VCaP (cell line): ENCODE measurements around the gene FSIP1.
A peak's percentile ranks its signal among the peaks of the same experiment; 100 is the strongest.

Experiments
- H3K27ac ChIP-seq: fragments of 450-650 bp; 2 replicates; pipeline ENCODE4 v1.5.1; 2017
- TF ChIP-seq, protein P1 (sequence below): fragments of 450-650 bp; conservative IDR thresholded peaks from 2 replicates; pipeline ENCODE4 v1.5.1; 2017; ENCODE audit warnings: mild to moderate bottlenecking, moderate library complexity

Gene FSIP1

DNA sequence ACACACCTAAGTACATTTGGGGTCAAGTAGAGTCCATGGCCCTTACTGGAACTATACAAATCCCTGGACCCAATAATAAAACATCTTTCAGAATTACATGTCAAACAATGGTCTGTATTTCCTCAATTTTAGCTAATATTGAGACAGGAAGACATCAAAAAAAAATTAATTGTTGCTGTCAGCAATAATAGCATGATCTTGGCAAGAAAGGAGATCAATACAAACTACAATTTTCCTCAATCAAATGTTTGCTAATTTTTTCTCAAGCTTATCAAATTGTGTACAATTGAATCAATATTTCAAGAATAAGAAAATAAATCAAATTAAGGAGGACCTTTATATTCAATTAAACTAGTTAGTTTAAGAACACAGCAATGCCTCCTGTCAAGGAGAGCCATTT lies 62.6 kb downstream of the FSIP1 start:
- TF ChIP-seq, protein P1, sequence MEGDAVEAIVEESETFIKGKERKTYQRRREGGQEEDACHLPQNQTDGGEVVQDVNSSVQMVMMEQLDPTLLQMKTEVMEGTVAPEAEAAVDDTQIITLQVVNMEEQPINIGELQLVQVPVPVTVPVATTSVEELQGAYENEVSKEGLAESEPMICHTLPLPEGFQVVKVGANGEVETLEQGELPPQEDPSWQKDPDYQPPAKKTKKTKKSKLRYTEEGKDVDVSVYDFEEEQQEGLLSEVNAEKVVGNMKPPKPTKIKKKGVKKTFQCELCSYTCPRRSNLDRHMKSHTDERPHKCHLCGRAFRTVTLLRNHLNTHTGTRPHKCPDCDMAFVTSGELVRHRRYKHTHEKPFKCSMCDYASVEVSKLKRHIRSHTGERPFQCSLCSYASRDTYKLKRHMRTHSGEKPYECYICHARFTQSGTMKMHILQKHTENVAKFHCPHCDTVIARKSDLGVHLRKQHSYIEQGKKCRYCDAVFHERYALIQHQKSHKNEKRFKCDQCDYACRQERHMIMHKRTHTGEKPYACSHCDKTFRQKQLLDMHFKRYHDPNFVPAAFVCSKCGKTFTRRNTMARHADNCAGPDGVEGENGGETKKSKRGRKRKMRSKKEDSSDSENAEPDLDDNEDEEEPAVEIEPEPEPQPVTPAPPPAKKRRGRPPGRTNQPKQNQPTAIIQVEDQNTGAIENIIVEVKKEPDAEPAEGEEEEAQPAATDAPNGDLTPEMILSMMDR = no peak
- peak overlapping the region; percentile 61 for H3K27ac ChIP-seq

DNA sequence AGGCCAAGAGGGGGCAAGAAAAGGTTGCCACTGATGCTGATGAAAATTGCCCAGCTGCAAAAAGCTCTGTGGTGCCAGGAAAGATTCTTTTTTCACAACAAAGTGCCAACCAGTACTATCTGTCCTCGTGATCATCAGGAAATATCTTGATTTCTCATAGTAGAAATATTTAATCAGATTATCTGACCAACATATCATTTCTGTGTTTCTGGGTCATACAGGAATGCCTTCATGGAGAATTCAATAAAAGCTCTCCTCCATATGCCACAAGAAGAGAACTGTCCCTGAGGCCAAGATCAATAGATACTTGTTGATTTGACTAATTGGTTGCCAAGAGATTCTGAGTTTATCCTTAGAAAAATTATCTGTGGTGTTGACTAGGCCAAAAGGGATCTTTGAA lies 63.5 kb downstream of the FSIP1 start:
- TF ChIP-seq, protein P1 = no peak
- peak overlapping the region; percentile 61 for H3K27ac ChIP-seq

DNA sequence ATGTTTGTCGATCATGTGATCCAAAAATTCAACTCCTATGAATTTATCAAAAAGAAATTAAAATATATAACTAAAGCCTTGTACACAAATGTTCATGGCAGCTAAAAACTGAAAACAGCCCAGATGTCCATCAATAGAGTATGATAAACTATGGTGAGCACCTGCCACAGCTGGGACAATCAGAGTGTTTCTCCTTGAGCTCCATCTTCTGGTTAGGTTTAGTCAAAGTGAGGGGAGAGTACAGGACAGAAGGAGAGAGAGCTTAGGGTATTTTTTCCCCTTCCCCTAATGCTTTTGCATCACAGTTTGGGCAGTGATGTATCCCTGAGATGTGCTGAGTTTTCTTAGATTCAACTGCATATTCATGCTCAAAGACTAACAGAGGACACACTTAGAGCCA lies 65.5 kb downstream of the FSIP1 start:
- TF ChIP-seq, protein P1 = no peak
- H3K27ac ChIP-seq = no peak overlapping the region

DNA sequence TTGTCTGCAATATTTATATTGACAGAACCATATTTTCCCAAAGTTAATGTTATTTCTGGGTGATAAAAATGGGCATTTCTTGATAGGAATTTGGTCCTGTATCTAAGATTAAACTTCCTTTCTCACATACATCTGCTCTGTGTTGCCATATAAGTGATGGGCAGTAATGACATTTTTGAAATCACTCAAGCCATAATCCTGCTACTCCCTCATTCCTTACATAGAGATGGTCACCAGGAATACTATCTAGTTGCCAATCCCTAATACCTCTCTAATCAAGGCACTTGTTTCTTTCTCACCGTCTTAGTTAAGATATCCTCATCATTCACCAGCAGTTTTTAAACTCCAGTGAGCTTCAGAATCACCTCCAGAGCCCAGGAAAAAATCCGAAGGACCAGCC lies 68.4 kb downstream of the FSIP1 start:
- TF ChIP-seq, protein P1 = no peak
- H3K27ac ChIP-seq = no peak overlapping the region

DNA sequence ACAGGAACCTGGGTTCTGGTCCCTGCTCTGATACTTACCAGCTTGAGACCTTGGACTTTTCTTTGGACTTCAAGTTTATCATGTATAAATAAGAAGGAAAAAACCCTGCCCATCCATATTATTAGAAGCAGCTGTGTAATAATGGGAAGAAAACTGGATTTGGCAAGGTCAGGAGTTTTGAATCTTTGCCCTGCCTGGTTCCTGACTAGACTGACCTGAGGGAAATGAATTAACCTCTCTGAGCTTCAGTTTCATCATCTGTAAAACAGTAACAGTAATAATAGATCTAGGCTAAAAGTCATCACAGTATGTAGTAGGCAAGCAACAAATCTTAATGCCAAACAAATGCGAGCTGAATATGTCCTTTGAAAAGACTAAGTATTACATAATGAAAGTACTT lies 68.8 kb downstream of the FSIP1 start:
- TF ChIP-seq, protein P1 = no peak
- H3K27ac ChIP-seq = no peak overlapping the region

DNA sequence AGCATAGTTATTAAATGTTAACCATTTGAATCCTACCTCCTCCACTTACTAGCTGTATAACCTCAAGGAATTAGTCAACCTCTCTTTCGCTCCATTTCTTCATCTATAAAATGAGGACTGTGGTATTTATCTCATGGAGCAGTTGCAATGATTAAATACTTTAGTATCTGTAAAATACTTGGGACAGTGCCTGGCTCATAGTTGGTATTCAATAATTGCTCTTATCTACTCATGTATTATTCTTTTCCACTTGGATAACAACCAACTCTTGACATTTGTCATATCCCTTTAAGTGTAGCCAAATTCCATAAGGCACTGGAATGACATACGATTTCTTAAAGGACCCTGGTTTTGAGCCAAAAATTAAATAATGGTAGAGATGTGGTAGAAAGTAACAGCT lies 72.0 kb downstream of the FSIP1 start:
- H3K27ac ChIP-seq = no peak overlapping the region
- TF ChIP-seq, protein P1 = no peak

DNA sequence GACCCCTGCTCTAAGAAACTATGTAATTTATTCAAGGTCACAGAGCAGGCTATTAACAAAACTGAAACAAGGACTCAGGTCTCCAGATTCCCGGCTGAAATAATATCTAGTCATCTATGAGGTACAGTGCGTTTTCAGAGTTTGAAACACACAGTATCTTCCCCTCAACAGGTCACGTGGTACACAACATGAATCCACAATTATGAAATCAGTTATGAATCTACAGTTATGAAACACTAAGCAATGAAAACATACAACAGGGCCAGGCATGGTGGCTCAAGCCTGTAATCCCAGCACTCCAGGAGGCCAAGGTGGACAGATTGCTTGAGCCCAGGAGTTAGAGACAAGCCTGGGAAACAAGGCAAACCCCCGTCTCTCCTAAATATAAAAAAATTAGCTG lies 72.7 kb downstream of the FSIP1 start:
- TF ChIP-seq, protein P1 = no peak
- no peak overlapping the region for H3K27ac ChIP-seq

DNA sequence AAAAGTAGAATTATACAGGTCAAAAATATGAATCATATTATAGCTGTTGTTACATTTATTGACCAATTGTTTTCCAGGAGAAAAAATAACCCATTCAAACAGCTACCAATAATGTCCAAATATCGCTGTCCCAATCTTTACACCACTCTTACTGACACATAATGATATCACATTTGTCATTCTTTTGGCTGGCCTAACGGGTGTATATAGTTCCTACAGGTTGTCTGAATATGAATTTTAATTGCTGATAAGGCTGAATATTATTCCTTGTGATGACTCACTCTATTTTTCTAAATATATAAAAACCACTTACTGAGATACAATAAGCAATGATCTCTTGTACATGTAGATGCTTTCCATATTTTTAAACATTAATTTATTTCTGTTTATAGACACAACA lies 76.4 kb downstream of the FSIP1 start:
- no peak overlapping the region for H3K27ac ChIP-seq
- TF ChIP-seq, protein P1 = no peak
